Prostate gland (tissue), 2 donors: ENCODE results near the gene ARMC12.

Source experiments
- POLR2A ChIP-seq: fragments of 450-650 bp; IDR thresholded peaks from one replicate; pipeline ENCODE4 v1.6.1; 2016; ENCODE audit warnings: antibody characterized with exemption, mild to moderate bottlenecking
- POLR2AphosphoS5 ChIP-seq: sonication (generic); formaldehyde crosslinking; IDR thresholded peaks from one replicate; pipeline ENCODE4 v1.6.1; 2017; ENCODE audit warnings: antibody characterized with exemption
- TF ChIP-seq, protein P1 (sequence below), 4 experiments: fragments of 200-600 bp in 2 of 4; fragments of 450-650 bp in 2 of 4; sonication (generic) in 2 of 4; IDR thresholded peaks; 1 replicate in 3 of 4; 2 replicates in 1 of 4; pipeline ENCODE4 v1.5.1; 2016 to 2019; ENCODE audit warnings: antibody characterized with exemption in 4 of 4, mild to moderate bottlenecking in 2 of 4, moderate library complexity in 2 of 4

DNA sequence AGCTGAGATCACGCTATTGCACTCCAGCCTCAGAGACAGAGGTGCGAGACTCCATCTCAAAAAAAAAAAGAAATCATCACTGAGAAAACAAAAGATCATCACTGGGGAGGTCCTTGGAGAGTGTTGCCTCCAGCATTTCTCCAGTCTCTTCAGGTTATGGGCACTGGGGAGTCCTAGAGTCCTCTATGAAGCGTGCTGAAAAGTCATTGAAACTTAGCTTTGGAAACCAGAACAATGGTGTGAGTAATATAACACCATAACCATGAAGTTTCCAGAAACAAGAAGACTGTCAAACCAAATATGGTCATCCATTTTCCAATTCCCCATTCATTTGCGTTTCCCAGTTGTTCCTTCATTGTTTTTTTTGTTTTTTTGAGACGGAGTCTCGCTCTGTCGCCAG lies 13.7 kb downstream of the ARMC12 start:
- TF ChIP-seq POLR2AphosphoS5, result no peak
- TF ChIP-seq, protein P1, sequence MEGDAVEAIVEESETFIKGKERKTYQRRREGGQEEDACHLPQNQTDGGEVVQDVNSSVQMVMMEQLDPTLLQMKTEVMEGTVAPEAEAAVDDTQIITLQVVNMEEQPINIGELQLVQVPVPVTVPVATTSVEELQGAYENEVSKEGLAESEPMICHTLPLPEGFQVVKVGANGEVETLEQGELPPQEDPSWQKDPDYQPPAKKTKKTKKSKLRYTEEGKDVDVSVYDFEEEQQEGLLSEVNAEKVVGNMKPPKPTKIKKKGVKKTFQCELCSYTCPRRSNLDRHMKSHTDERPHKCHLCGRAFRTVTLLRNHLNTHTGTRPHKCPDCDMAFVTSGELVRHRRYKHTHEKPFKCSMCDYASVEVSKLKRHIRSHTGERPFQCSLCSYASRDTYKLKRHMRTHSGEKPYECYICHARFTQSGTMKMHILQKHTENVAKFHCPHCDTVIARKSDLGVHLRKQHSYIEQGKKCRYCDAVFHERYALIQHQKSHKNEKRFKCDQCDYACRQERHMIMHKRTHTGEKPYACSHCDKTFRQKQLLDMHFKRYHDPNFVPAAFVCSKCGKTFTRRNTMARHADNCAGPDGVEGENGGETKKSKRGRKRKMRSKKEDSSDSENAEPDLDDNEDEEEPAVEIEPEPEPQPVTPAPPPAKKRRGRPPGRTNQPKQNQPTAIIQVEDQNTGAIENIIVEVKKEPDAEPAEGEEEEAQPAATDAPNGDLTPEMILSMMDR (IDR thresholded peaks at IDR 0.05), result no peak
- no peak for TF ChIP-seq POLR2A
